Coronary artery (tissue), 2 donors: ENCODE results near the gene SFT2D3.

Experiments
- DNase-seq: peaks from one replicate; pipeline ENCODE4 v3.0.0-alpha.2; 2017; ENCODE audit warnings: low spot score
- H3K27ac ChIP-seq, 2 donors: fragments of 200-600 bp; sonication (generic); one replicate each; pipeline ENCODE4 v1.5.1; 2016 to 2019
- H3K4me3 ChIP-seq: fragments of 200-600 bp; sonication (generic); 2 replicates; pipeline ENCODE4 v1.5.1; 2016; ENCODE audit warnings: mild to moderate bottlenecking, moderate library complexity
- CTCF ChIP-seq: fragments of 200-600 bp; sonication (generic); IDR thresholded peaks from one replicate; pipeline ENCODE4 v1.5.1; 2019; ENCODE audit warnings: antibody characterized with exemption

SFT2D3 gene

GRCh38 chr2:127672341-127673224, 28.7 kb upstream of the SFT2D3 start:
- TF ChIP-seq CTCF = no peak
- peak; percentile 76 for DNase-seq
- Histone ChIP-seq H3K27ac (peak overlapping the region; percentile 94 to 95), H3K4me3 (peak overlapping the region; percentile 87)

GRCh38 chr2:127673291-127674069, 27.8 kb upstream of the SFT2D3 start:
- no peak for TF ChIP-seq CTCF
- Histone ChIP-seq H3K27ac (peak overlapping the region; percentile 94 to 95), H3K4me3 (peak overlapping the region; percentile 87)
- DNase-seq = peak; percentile 73

- H3K27ac ChIP-seq = peak overlapping the region; percentile 94 to 95
- H3K4me3 ChIP-seq = peak overlapping the region; percentile 87
- no peak for TF ChIP-seq CTCF
- DNase-seq = peak; percentile 79
Measured at GRCh38 chr2:127674241-127675209, 26.8 kb upstream of the SFT2D3 start.

GRCh38 chr2:127675331-127676261, 25.7 kb upstream of the SFT2D3 start, which contains the start of gene LIMS2:
TSS of gene LIMS2 (minus strand) at chr2:127675530. CDS start at chr2:127675024, 506 bp downstream.
- H3K4me3 ChIP-seq = peak within 1 kb of the TSS; percentile 87
- peak within 1 kb of the TSS; percentile 94 to 95 for H3K27ac ChIP-seq
- DNase-seq = peak; percentile 86
- TF ChIP-seq CTCF = no peak

- no peak for TF ChIP-seq CTCF
- no peak overlapping the region for H3K4me3 ChIP-seq
- H3K27ac ChIP-seq = peak overlapping the region in 1 of 2 donors; percentile 65
- peak; percentile 80 for DNase-seq
Measured at GRCh38 chr2:127676906-127677305, 24.4 kb upstream of the SFT2D3 start.
